ENCODE data around the gene LRR1. TPM values are rescaled to one million over a fixed set of nuclear protein-coding genes. Genes with fewer than 3 reads are reported as not detected.

The LRR1 gene
- total and polyA plus RNA-seq, 9 of the 15 experiments (the other 6 are each of a cell fraction or from before 2014, with no cell fraction given): 26.5 to 58.1 (median 31.8) TPM

GRCh38 chr14:49598485-49599300, at the start of gene LRR1 (continued):
- TF ChIP-seq ZNF75A (CRISPR knock-in tag; IDR thresholded peaks at IDR 0.05): no peak
- TF ChIP-seq NFIX (CRISPR knock-in tag; IDR thresholded peaks at IDR 0.05; ENCODE audit: low read depth): no peak
- no peak for TF ChIP-seq HMG20B (CRISPR knock-in tag; IDR thresholded peaks at IDR 0.05)
- TF ChIP-seq GTF2F1 (IDR thresholded peaks at IDR 0.05; ENCODE audit: low read depth, low read length): no peak; the same call in 1 of the 2 replicates
- no peak for TF ChIP-seq MECOM (CRISPR knock-in tag; IDR thresholded peaks at IDR 0.05)
- peak in 1 of 2 experiments; percentile 17; a peak in 1 of 4 replicates for TF ChIP-seq TRIM24 (IDR thresholded peaks at IDR 0.05)
- no peak for TF ChIP-seq KAT8 (IDR thresholded peaks at IDR 0.05; ENCODE audit: low read depth)
- no peak for TF ChIP-seq ZC3H11A (IDR thresholded peaks at IDR 0.05; ENCODE audit: low read depth, low read length)
- no peak for TF ChIP-seq NR2C2 (CRISPR knock-in tag; IDR thresholded peaks at IDR 0.05)
- no peak for TF ChIP-seq NR2C2 (tag; IDR thresholded peaks at IDR 0.05)
- 0 out of 2 replicates have a peak, but pooled peaks have one; percentile 59 for TF ChIP-seq MTA3 (IDR thresholded peaks at IDR 0.05; ENCODE audit: borderline replicate concordance)
- TF ChIP-seq HOMEZ (CRISPR knock-in tag; IDR thresholded peaks at IDR 0.05): no peak
- no peak for TF ChIP-seq NR2F6 (CRISPR knock-in tag; IDR thresholded peaks at IDR 0.05)
- no peak for TF ChIP-seq RBM17 (IDR thresholded peaks at IDR 0.05; ENCODE audit: borderline replicate concordance, low read depth, low read length)
- TF ChIP-seq YY1 (IDR thresholded peaks at IDR 0.05; ENCODE audit: borderline replicate concordance in 1 of 3, control insufficient read depth in 1 of 3, extremely low read depth in 1 of 3, insufficient read depth in 3 of 3, insufficient read length in 1 of 3, insufficient replicate concordance in 2 of 3, low read depth in 1 of 3, low read length in 2 of 3): peak; percentile 68 to 93 (median 87)
- TF ChIP-seq GTF2E2 (tag; IDR thresholded peaks at IDR 0.05): peak; percentile 80; the same call in 1 of the 2 replicates
- no peak for TF ChIP-seq CEBPG (CRISPR knock-in tag; IDR thresholded peaks at IDR 0.05)
- no peak for TF ChIP-seq CEBPG (tag; conservative IDR thresholded peaks at IDR 0.05 in 1 of 2, IDR thresholded peaks at IDR 0.05 in 1 of 2)
- TF ChIP-seq TEAD2 (tag; IDR thresholded peaks at IDR 0.05): no peak
- no peak for TF ChIP-seq GATAD2B (IDR thresholded peaks at IDR 0.05; ENCODE audit: borderline replicate concordance)
- no peak for TF ChIP-seq CBX5 (IDR thresholded peaks at IDR 0.05; ENCODE audit: borderline replicate concordance, low read depth)
- TF ChIP-seq THRA (IDR thresholded peaks at IDR 0.05): no peak
- TF ChIP-seq ZNF507 (tag; conservative IDR thresholded peaks at IDR 0.05): no peak
- TF ChIP-seq SREBF1 (IDR thresholded peaks at IDR 0.05; ENCODE audit: borderline replicate concordance, low read depth, low read length): no peak
- no peak for TF ChIP-seq ZBTB5 (IDR thresholded peaks at IDR 0.05)

All from K562 (cell line).